GF-D8 (cell line): ENCODE data around the gene NHLH2.

Source experiments
- DNase-seq: peaks from one replicate; lab custom pipeline; 2025; lab: John Stamatoyannopoulos, UW

NHLH2 gene

GRCh38 chr1:115840605-115841460, at the start of gene NHLH2:
TSS of gene NHLH2 (minus strand) at chr1:115841126. CDS start at chr1:115838372, 2,754 bp downstream.
- no peak for DNase-seq

- DNase-seq = no peak
Measured at GRCh38 chr1:115890580-115890979, 49.7 kb upstream of the NHLH2 start.

GRCh38 chr1:115888976-115889375, 48.0 kb upstream of the NHLH2 start:
- DNase-seq = no peak

- DNase-seq = no peak
Measured at GRCh38 chr1:115882913-115883902, 42.3 kb upstream of the NHLH2 start.

- DNase-seq = no peak
Measured at GRCh38 chr1:115880981-115881672, 40.2 kb upstream of the NHLH2 start.

- DNase-seq = no peak
Measured at GRCh38 chr1:115879977-115880376, 39.1 kb upstream of the NHLH2 start.

- DNase-seq = no peak
Measured at GRCh38 chr1:115877511-115877910, 36.6 kb upstream of the NHLH2 start.

- no peak for DNase-seq
Measured at GRCh38 chr1:115874904-115875303, 34.0 kb upstream of the NHLH2 start.

- DNase-seq = no peak
Measured at GRCh38 chr1:115874497-115874896, 33.6 kb upstream of the NHLH2 start.

GRCh38 chr1:115873184-115873583, 32.3 kb upstream of the NHLH2 start:
- DNase-seq = no peak

GRCh38 chr1:115869064-115869463, 28.1 kb upstream of the NHLH2 start:
- DNase-seq = no peak

- no peak for DNase-seq
Measured at GRCh38 chr1:115867216-115867615, 26.3 kb upstream of the NHLH2 start.

GRCh38 chr1:115865704-115866380, 24.9 kb upstream of the NHLH2 start:
- no peak for DNase-seq

- DNase-seq = no peak
Measured at GRCh38 chr1:115862403-115862802, 21.5 kb upstream of the NHLH2 start.

GRCh38 chr1:115854005-115854404, 13.1 kb upstream of the NHLH2 start:
- DNase-seq = no peak

GRCh38 chr1:115850937-115851336, 10.0 kb upstream of the NHLH2 start:
- DNase-seq = no peak

- no peak for DNase-seq
Measured at GRCh38 chr1:115847787-115848186, 6.9 kb upstream of the NHLH2 start.

GRCh38 chr1:115842948-115843347, 2.0 kb upstream of the NHLH2 start:
- no peak for DNase-seq

- no peak for DNase-seq
Measured at GRCh38 chr1:115839679-115840237, 1.2 kb downstream of the NHLH2 start.

- DNase-seq = no peak
Measured at GRCh38 chr1:115839029-115839678, 1.8 kb downstream of the NHLH2 start.
